Measurements from ENCODE around the gene CDHR5.
A peak's percentile ranks its signal among the peaks of the same experiment; 100 is the strongest.

The CDHR5 gene

GRCh38 chr11:623349-623869 is 1.3 kb downstream of the CDHR5 start:
- no peak for DNase-seq

- DNase-seq, result no peak
These were observed 2.9 kb downstream of the CDHR5 start for GRCh38 chr11:621838-622237.

- no peak for DNase-seq
These were observed 3.6 kb downstream of the CDHR5 start for GRCh38 chr11:620935-621814.

- no peak for DNase-seq
These were observed 4.6 kb downstream of the CDHR5 start for GRCh38 chr11:620201-620600.

GRCh38 chr11:619628-620050 is 5.1 kb downstream of the CDHR5 start:
- no peak for DNase-seq

GRCh38 chr11:618856-619627 is 5.7 kb downstream of the CDHR5 start:
- no peak for DNase-seq

- DNase-seq, result peak in 1 of 14 donors; percentile 23
These were observed 6.7 kb downstream of the CDHR5 start for GRCh38 chr11:617912-618682.

- DNase-seq, result no peak
These were observed 7.4 kb downstream of the CDHR5 start for GRCh38 chr11:617199-617911.

- no peak for DNase-seq
These were observed 8.2 kb downstream of the CDHR5 start for GRCh38 chr11:616320-617198.

GRCh38 chr11:615504-616319 is 9.0 kb downstream of the CDHR5 start, which contains the start of gene IRF7:
TSS of gene IRF7 (minus strand) at chr11:615950. CDS start at chr11:615364, 586 bp downstream.
- peak; percentile 49 to 88 (median 78) for DNase-seq

- peak in 2 of 14 donors; percentile 20 to 59 for DNase-seq
These were observed 9.9 kb downstream of the CDHR5 start for GRCh38 chr11:614623-615503.

GRCh38 chr11:614021-614622 is 10.6 kb downstream of the CDHR5 start:
- DNase-seq, result no peak

- peak in 2 of 14 donors; percentile 15 to 35 for DNase-seq
These were observed 11.3 kb downstream of the CDHR5 start for GRCh38 chr11:613369-613968.

- no peak for DNase-seq
These were observed 11.8 kb downstream of the CDHR5 start for GRCh38 chr11:612961-613300.

GRCh38 chr11:612201-612960 is 12.4 kb downstream of the CDHR5 start:
- no peak for DNase-seq

- DNase-seq, result no peak
These were observed 13.5 kb downstream of the CDHR5 start for GRCh38 chr11:611001-611996.
